OCI-LY3 (cell line): Measurements from ENCODE around the gene CNTN2.
A peak's percentile ranks its signal among the peaks of the same experiment; 100 is the strongest.

ENCODE experiments used
- H2AFZ ChIP-seq: fragments of 200-600, 300-600 bp; shearing (Covaris generic); 2 replicates; pipeline ENCODE4 v1.6.0; 2014; ENCODE audit warnings: antibody characterized with exemption, low read depth, low read length
- H3K27ac ChIP-seq: fragments of 200-600, 300-600 bp; sonication (generic); 2 replicates; pipeline ENCODE4 v1.5.1; 2014; ENCODE audit warnings: mild to moderate bottlenecking, low read length, moderate library complexity, mixed read lengths
- H3K27me3 ChIP-seq: fragments of 200-600, 300-600 bp; sonication (generic); 2 replicates; pipeline ENCODE4 v1.6.1; 2014; ENCODE audit warnings: low read depth, low read length, mixed read lengths
- H3K36me3 ChIP-seq: fragments of 200-600, 300-600 bp; sonication (generic); replicated peaks from 2 replicates; pipeline ENCODE3; 2014; ENCODE audit warnings: low read depth, low read length, mixed read lengths
- H3K4me1 ChIP-seq: fragments of 300-600, 200-600 bp; sonication (generic); 2 replicates; pipeline ENCODE4 v1.6.1; 2014; ENCODE audit warnings: low read length, mixed read lengths
- H3K4me2 ChIP-seq: fragments of 200-600, 300-600 bp; sonication (generic); 2 replicates; pipeline ENCODE4 v1.6.1; 2014; ENCODE audit warnings: low read length, mixed read lengths
- H3K4me3 ChIP-seq: fragments of 300-600, 200-600 bp; sonication (generic); 2 replicates; pipeline ENCODE4 v1.5.1; 2014; ENCODE audit warnings: antibody characterized with exemption, mild to moderate bottlenecking, low read length, moderate library complexity
- H3K79me2 ChIP-seq: fragments of 300-600, 200-600 bp; shearing (Covaris generic); 2 replicates; pipeline ENCODE4 v1.6.1; 2014; ENCODE audit warnings: mild to moderate bottlenecking, low read length, mixed read lengths
- H3K9ac ChIP-seq: fragments of 300-600, 200-600 bp; shearing (Covaris generic); 2 replicates; pipeline ENCODE4 v1.6.0; 2014; ENCODE audit warnings: mild to moderate bottlenecking, low read length, moderate library complexity
- H3K9me3 ChIP-seq: fragments of 200-600, 300-600 bp; shearing (Covaris generic); 2 replicates; pipeline ENCODE4 v1.6.1; 2014; ENCODE audit warnings: low read length, mixed read lengths; ENCODE audit not compliant: insufficient read depth
- H4K20me1 ChIP-seq: fragments of 200-600, 300-600 bp; sonication (generic); 2 replicates; pipeline ENCODE4 v1.6.1; 2016; ENCODE audit warnings: low read length, mixed read lengths; ENCODE audit not compliant: insufficient read depth
- CTCF ChIP-seq: fragments of 200-600, 300-600 bp; sonication (generic); IDR thresholded peaks from 2 replicates; pipeline ENCODE4 v1.5.1; 2014; ENCODE audit warnings: antibody characterized with exemption, low read length, low read depth
- EZH2phosphoT487 ChIP-seq: fragments of 200-600 bp; shearing (Covaris generic); IDR thresholded peaks from 2 replicates; pipeline ENCODE4 v1.6.1; 2018; ENCODE audit warnings: antibody characterized with exemption, mixed run types, low read depth

The CNTN2 gene

GRCh38 chr1:205118752-205119151 is 75.7 kb downstream of the CNTN2 start:
- Histone ChIP-seq H3K9ac (no peak overlapping the region), H2AFZ (no peak overlapping the region), H3K4me1 (peaks cover 21% of the 10 kb centered on the region), H3K4me2 (no peak overlapping the region), H3K79me2 (peaks cover 63% of the 10 kb centered on the region), H3K27me3 (no peaks in the 10 kb centered on the region), H4K20me1 (peaks cover 17% of the 10 kb centered on the region; the same call in 1 of the 2 replicates), H3K4me3 (no peak overlapping the region), H3K9me3 (no peaks in the 10 kb centered on the region), H3K27ac (no peak overlapping the region), H3K36me3 (peaks cover 16% of the 10 kb centered on the region)
- TF ChIP-seq CTCF = no peak
- TF ChIP-seq EZH2phosphoT487 = no peak

- peak within 1 kb of the TSS; percentile 97 for H3K4me2 ChIP-seq
- H3K4me3 ChIP-seq = peak within 1 kb of the TSS; percentile 90
- no peaks in the 10 kb centered on the region for H3K36me3 ChIP-seq
- TF ChIP-seq CTCF = peak; percentile 90
- TF ChIP-seq EZH2phosphoT487 = no peak
- peaks cover 31% of the 10 kb centered on the region for H3K4me1 ChIP-seq
- no peaks in the 10 kb centered on the region for H3K9me3 ChIP-seq
- H2AFZ ChIP-seq = peak within 1 kb of the TSS; percentile 83
- H3K9ac ChIP-seq = peak within 1 kb of the TSS; percentile 90
- H3K27me3 ChIP-seq = no peaks in the 10 kb centered on the region
- peaks cover 17% of the 10 kb centered on the region; the same call in 1 of the 2 replicates for H4K20me1 ChIP-seq
- H3K27ac ChIP-seq = peak within 1 kb of the TSS; percentile 74
- peaks cover 47% of the 10 kb centered on the region for H3K79me2 ChIP-seq
Measured at GRCh38 chr1:205121660-205122488, 78.9 kb downstream of the CNTN2 start, which contains the start of gene RBBP5. TSS of gene RBBP5 (minus strand) at chr1:205121978. CDS start at chr1:205121873, 105 bp downstream.

GRCh38 chr1:205122489-205122882 is 79.5 kb downstream of the CNTN2 start:
- no peaks in the 10 kb centered on the region for H3K36me3 ChIP-seq
- H3K27me3 ChIP-seq = no peaks in the 10 kb centered on the region
- peak overlapping the region; percentile 74 for H3K27ac ChIP-seq
- peaks cover 31% of the 10 kb centered on the region for H3K4me1 ChIP-seq
- H3K9ac ChIP-seq = peak overlapping the region; percentile 90
- TF ChIP-seq EZH2phosphoT487 = no peak
- TF ChIP-seq CTCF = no peak
- peaks cover 42% of the 10 kb centered on the region for H3K79me2 ChIP-seq
- peak overlapping the region; percentile 82 for H3K4me2 ChIP-seq
- H4K20me1 ChIP-seq = peaks cover 17% of the 10 kb centered on the region; the same call in 1 of the 2 replicates
- no peaks in the 10 kb centered on the region for H3K9me3 ChIP-seq
- H3K4me3 ChIP-seq = peak overlapping the region; percentile 90
- H2AFZ ChIP-seq = peak overlapping the region; percentile 83

- H3K9ac ChIP-seq = peak overlapping the region; percentile 1; the same call in 1 of the 2 replicates
- no peaks in the 10 kb centered on the region for H3K36me3 ChIP-seq
- TF ChIP-seq CTCF (no peak), EZH2phosphoT487 (no peak)
- peak overlapping the region; percentile 5 for H3K4me3 ChIP-seq
- H3K79me2 ChIP-seq = peaks cover 22% of the 10 kb centered on the region
- H3K27me3 ChIP-seq = no peaks in the 10 kb centered on the region
- peak overlapping the region; percentile 44 for H3K27ac ChIP-seq
- H3K9me3 ChIP-seq = no peaks in the 10 kb centered on the region
- peak overlapping the region; percentile 55 for H2AFZ ChIP-seq
- peaks cover 29% of the 10 kb centered on the region for H3K4me1 ChIP-seq
- peak overlapping the region; percentile 39 for H3K4me2 ChIP-seq
- peaks cover 16% of the 10 kb centered on the region; the same call in 1 of the 2 replicates for H4K20me1 ChIP-seq
Measured at GRCh38 chr1:205124726-205125125, 81.7 kb downstream of the CNTN2 start.
